ENCODE measurements around the gene SIRT5. TPM values are rescaled to one million over a fixed set of nuclear protein-coding genes. Genes with fewer than 3 reads are reported as not detected.

The SIRT5 gene
- polyA plus RNA-seq, 1 donor from 2014 or later, result 15.9 TPM

- H3K9me3 ChIP-seq (ENCODE audit: low read length), result no peaks in the 10 kb centered on the region
- H3F3A ChIP-seq (ENCODE audit: insufficient read depth, low read length, poor library complexity, severe bottlenecking), result no peaks in the 10 kb centered on the region
- no peak overlapping the region for H3K9ac ChIP-seq (ENCODE audit: low read length)
- H3K9me2 ChIP-seq (ENCODE audit: insufficient read depth, low read length), result no peaks in the 10 kb centered on the region
- H3K27me3 ChIP-seq (ENCODE audit: insufficient read depth, low read depth, low read length), result no peaks in the 10 kb centered on the region
- no peak overlapping the region for H3K4me3 ChIP-seq (ENCODE audit: low read length)
- H3K36me3 ChIP-seq (ENCODE audit: insufficient read depth, low read length), result no peaks in the 10 kb centered on the region
- H3K27ac ChIP-seq (ENCODE audit: low read length), result no peak overlapping the region
- H3K79me2 ChIP-seq (replicated peaks; ENCODE audit: insufficient read depth, low read length), result no peaks in the 10 kb centered on the region
- H3K4me2 ChIP-seq (ENCODE audit: low read length), result no peak overlapping the region
- H4K20me1 ChIP-seq (ENCODE audit: insufficient read depth), result no peaks in the 10 kb centered on the region
- TF ChIP-seq TAF1 (IDR thresholded peaks at IDR 0.05; ENCODE audit: low read depth), result no peak
- TF ChIP-seq, protein P1, sequence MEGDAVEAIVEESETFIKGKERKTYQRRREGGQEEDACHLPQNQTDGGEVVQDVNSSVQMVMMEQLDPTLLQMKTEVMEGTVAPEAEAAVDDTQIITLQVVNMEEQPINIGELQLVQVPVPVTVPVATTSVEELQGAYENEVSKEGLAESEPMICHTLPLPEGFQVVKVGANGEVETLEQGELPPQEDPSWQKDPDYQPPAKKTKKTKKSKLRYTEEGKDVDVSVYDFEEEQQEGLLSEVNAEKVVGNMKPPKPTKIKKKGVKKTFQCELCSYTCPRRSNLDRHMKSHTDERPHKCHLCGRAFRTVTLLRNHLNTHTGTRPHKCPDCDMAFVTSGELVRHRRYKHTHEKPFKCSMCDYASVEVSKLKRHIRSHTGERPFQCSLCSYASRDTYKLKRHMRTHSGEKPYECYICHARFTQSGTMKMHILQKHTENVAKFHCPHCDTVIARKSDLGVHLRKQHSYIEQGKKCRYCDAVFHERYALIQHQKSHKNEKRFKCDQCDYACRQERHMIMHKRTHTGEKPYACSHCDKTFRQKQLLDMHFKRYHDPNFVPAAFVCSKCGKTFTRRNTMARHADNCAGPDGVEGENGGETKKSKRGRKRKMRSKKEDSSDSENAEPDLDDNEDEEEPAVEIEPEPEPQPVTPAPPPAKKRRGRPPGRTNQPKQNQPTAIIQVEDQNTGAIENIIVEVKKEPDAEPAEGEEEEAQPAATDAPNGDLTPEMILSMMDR (IDR thresholded peaks at IDR 0.05; ENCODE audit: poor library complexity, severe bottlenecking), result no peak
- TF ChIP-seq EZH2 (IDR thresholded peaks at IDR 0.05; ENCODE audit: borderline replicate concordance, insufficient read depth, low read length, poor library complexity, severe bottlenecking), result no peak
- no peak for TF ChIP-seq SMC3 (conservative IDR thresholded peaks at IDR 0.05; ENCODE audit: poor library complexity)
- TF ChIP-seq MXI1 (conservative IDR thresholded peaks at IDR 0.05; ENCODE audit: poor library complexity, severe bottlenecking), result no peak
- no peak for TF ChIP-seq POLR2AphosphoS5 (IDR thresholded peaks at IDR 0.05)
- no peak for TF ChIP-seq RAD21 (conservative IDR thresholded peaks at IDR 0.05)
- TF ChIP-seq REST (IDR thresholded peaks at IDR 0.05; ENCODE audit: borderline replicate concordance), result no peak
- TF ChIP-seq EP300 (conservative IDR thresholded peaks at IDR 0.05; ENCODE audit: poor library complexity, severe bottlenecking), result no peak
- H2AFZ ChIP-seq (ENCODE audit: low read depth, low read length), result no peak overlapping the region
These were observed 22.7 kb downstream of the SIRT5 start for GRCh38 chr6:13597073-13597472.

GRCh38 chr6:13600036-13600435 lies 25.6 kb downstream of the SIRT5 start:
- Histone ChIP-seq H3K4me3 (ENCODE audit: low read length) (no peak overlapping the region), H3K9me3 (ENCODE audit: low read length) (no peaks in the 10 kb centered on the region), H3K27me3 (ENCODE audit: insufficient read depth, low read depth, low read length) (no peaks in the 10 kb centered on the region), H3K4me2 (ENCODE audit: low read length) (no peak overlapping the region), H3K36me3 (ENCODE audit: insufficient read depth, low read length) (no peaks in the 10 kb centered on the region), H4K20me1 (ENCODE audit: insufficient read depth) (no peaks in the 10 kb centered on the region), H3K9me2 (ENCODE audit: insufficient read depth, low read length) (no peaks in the 10 kb centered on the region), H2AFZ (ENCODE audit: low read depth, low read length) (no peak overlapping the region), H3K27ac (ENCODE audit: low read length) (no peak overlapping the region), H3F3A (ENCODE audit: insufficient read depth, low read length, poor library complexity, severe bottlenecking) (no peaks in the 10 kb centered on the region), H3K9ac (ENCODE audit: low read length) (no peak overlapping the region), H3K79me2 (replicated peaks; ENCODE audit: insufficient read depth, low read length) (no peaks in the 10 kb centered on the region)
- TF ChIP-seq TAF1 (IDR thresholded peaks at IDR 0.05; ENCODE audit: low read depth) (no peak), RAD21 (conservative IDR thresholded peaks at IDR 0.05) (no peak), REST (IDR thresholded peaks at IDR 0.05; ENCODE audit: borderline replicate concordance) (no peak), EZH2 (IDR thresholded peaks at IDR 0.05; ENCODE audit: borderline replicate concordance, insufficient read depth, low read length, poor library complexity, severe bottlenecking) (no peak), EP300 (conservative IDR thresholded peaks at IDR 0.05; ENCODE audit: poor library complexity, severe bottlenecking) (no peak), SMC3 (conservative IDR thresholded peaks at IDR 0.05; ENCODE audit: poor library complexity) (no peak), POLR2AphosphoS5 (IDR thresholded peaks at IDR 0.05) (no peak), MXI1 (conservative IDR thresholded peaks at IDR 0.05; ENCODE audit: poor library complexity, severe bottlenecking) (no peak)
- TF ChIP-seq, protein P1 (IDR thresholded peaks at IDR 0.05; ENCODE audit: poor library complexity, severe bottlenecking), result no peak

Data from neural cell (in vitro differentiated cells).